ENCODE measurements around the gene HIPK2.

HIPK2 gene

GRCh38 chr7:139697056-139697455 is 80.7 kb downstream of the HIPK2 start:
- Histone ChIP-seq H3K4me1 (ENCODE audit: control insufficient read depth, insufficient read depth, low read length, unreplicated experiment) (peaks cover 32% of the 10 kb centered on the region), H3K79me2 (ENCODE audit: control insufficient read depth, insufficient read depth, low read length, unreplicated experiment) (peaks cover 96% of the 10 kb centered on the region), H3K27ac (ENCODE audit: low read depth, low read length) (peak overlapping the region; percentile 18; the same call in 1 of the 2 replicates), H3K36me3 (ENCODE audit: insufficient read depth, low read length) (peaks cover 19% of the 10 kb centered on the region), H3K4me3 (ENCODE audit: low read depth, low read length) (no peak overlapping the region), H2AFZ (ENCODE audit: low read length, unreplicated experiment) (no peak overlapping the region), H3K27me3 (ENCODE audit: insufficient read depth, low read length) (no peaks in the 10 kb centered on the region)

- H3K79me2 ChIP-seq (ENCODE audit: control insufficient read depth, insufficient read depth, low read length, unreplicated experiment), result peaks cover 92% of the 10 kb centered on the region
- no peak overlapping the region for H3K4me3 ChIP-seq (ENCODE audit: low read depth, low read length)
- H3K27ac ChIP-seq (ENCODE audit: low read depth, low read length), result peak overlapping the region; percentile 70
- H3K36me3 ChIP-seq (ENCODE audit: insufficient read depth, low read length), result peaks cover 17% of the 10 kb centered on the region
- no peak overlapping the region for H2AFZ ChIP-seq (ENCODE audit: low read length, unreplicated experiment)
- H3K27me3 ChIP-seq (ENCODE audit: insufficient read depth, low read length), result no peaks in the 10 kb centered on the region
- peaks cover 33% of the 10 kb centered on the region for H3K4me1 ChIP-seq (ENCODE audit: control insufficient read depth, insufficient read depth, low read length, unreplicated experiment)
These were observed 81.2 kb downstream of the HIPK2 start for GRCh38 chr7:139696552-139696951.

- Histone ChIP-seq H3K4me1 (ENCODE audit: control insufficient read depth, insufficient read depth, low read length, unreplicated experiment) (peaks cover 41% of the 10 kb centered on the region), H3K79me2 (ENCODE audit: control insufficient read depth, insufficient read depth, low read length, unreplicated experiment) (peaks cover 92% of the 10 kb centered on the region), H3K27ac (ENCODE audit: low read depth, low read length) (peak overlapping the region; percentile 70), H3K4me3 (ENCODE audit: low read depth, low read length) (no peak overlapping the region), H2AFZ (ENCODE audit: low read length, unreplicated experiment) (no peak overlapping the region), H3K36me3 (ENCODE audit: insufficient read depth, low read length) (peaks cover 19% of the 10 kb centered on the region), H3K27me3 (ENCODE audit: insufficient read depth, low read length) (no peaks in the 10 kb centered on the region)
These were observed 82.2 kb downstream of the HIPK2 start for GRCh38 chr7:139695588-139695987.

- Histone ChIP-seq H2AFZ (ENCODE audit: low read length, unreplicated experiment) (no peak overlapping the region), H3K79me2 (ENCODE audit: control insufficient read depth, insufficient read depth, low read length, unreplicated experiment) (peaks cover 89% of the 10 kb centered on the region), H3K27ac (ENCODE audit: low read depth, low read length) (peak overlapping the region; percentile 70), H3K4me1 (ENCODE audit: control insufficient read depth, insufficient read depth, low read length, unreplicated experiment) (peaks cover 41% of the 10 kb centered on the region), H3K27me3 (ENCODE audit: insufficient read depth, low read length) (no peaks in the 10 kb centered on the region), H3K4me3 (ENCODE audit: low read depth, low read length) (no peak overlapping the region), H3K36me3 (ENCODE audit: insufficient read depth, low read length) (peaks cover 22% of the 10 kb centered on the region)
These were observed 82.7 kb downstream of the HIPK2 start for GRCh38 chr7:139695051-139695450.

- Histone ChIP-seq H3K27me3 (ENCODE audit: insufficient read depth, low read length) (no peaks in the 10 kb centered on the region), H3K4me1 (ENCODE audit: control insufficient read depth, insufficient read depth, low read length, unreplicated experiment) (peaks cover 41% of the 10 kb centered on the region), H3K79me2 (ENCODE audit: control insufficient read depth, insufficient read depth, low read length, unreplicated experiment) (peaks cover 86% of the 10 kb centered on the region), H3K4me3 (ENCODE audit: low read depth, low read length) (no peak overlapping the region), H2AFZ (ENCODE audit: low read length, unreplicated experiment) (no peak overlapping the region), H3K27ac (ENCODE audit: low read depth, low read length) (peak overlapping the region; percentile 22), H3K36me3 (ENCODE audit: insufficient read depth, low read length) (peaks cover 26% of the 10 kb centered on the region)
These were observed 83.5 kb downstream of the HIPK2 start for GRCh38 chr7:139694389-139694676.

- H3K27ac ChIP-seq (ENCODE audit: low read depth, low read length), result peak overlapping the region; percentile 22
- H3K36me3 ChIP-seq (ENCODE audit: insufficient read depth, low read length), result peaks cover 31% of the 10 kb centered on the region
- no peak overlapping the region for H3K4me3 ChIP-seq (ENCODE audit: low read depth, low read length)
- H3K27me3 ChIP-seq (ENCODE audit: insufficient read depth, low read length), result no peaks in the 10 kb centered on the region
- H3K79me2 ChIP-seq (ENCODE audit: control insufficient read depth, insufficient read depth, low read length, unreplicated experiment), result peaks cover 83% of the 10 kb centered on the region
- H2AFZ ChIP-seq (ENCODE audit: low read length, unreplicated experiment), result no peak overlapping the region
- H3K4me1 ChIP-seq (ENCODE audit: control insufficient read depth, insufficient read depth, low read length, unreplicated experiment), result peaks cover 41% of the 10 kb centered on the region
These were observed 84.0 kb downstream of the HIPK2 start for GRCh38 chr7:139693651-139694388.

GRCh38 chr7:139692723-139693122 is 85.1 kb downstream of the HIPK2 start:
- peaks cover 83% of the 10 kb centered on the region for H3K79me2 ChIP-seq (ENCODE audit: control insufficient read depth, insufficient read depth, low read length, unreplicated experiment)
- H3K27ac ChIP-seq (ENCODE audit: low read depth, low read length), result peak overlapping the region; percentile 48; the same call in 1 of the 2 replicates
- H3K4me1 ChIP-seq (ENCODE audit: control insufficient read depth, insufficient read depth, low read length, unreplicated experiment), result peaks cover 37% of the 10 kb centered on the region
- no peak overlapping the region for H3K4me3 ChIP-seq (ENCODE audit: low read depth, low read length)
- H3K27me3 ChIP-seq (ENCODE audit: insufficient read depth, low read length), result no peaks in the 10 kb centered on the region
- H3K36me3 ChIP-seq (ENCODE audit: insufficient read depth, low read length), result peaks cover 33% of the 10 kb centered on the region
- H2AFZ ChIP-seq (ENCODE audit: low read length, unreplicated experiment), result no peak overlapping the region

GRCh38 chr7:139691253-139691781 is 86.5 kb downstream of the HIPK2 start:
- no peak overlapping the region for H2AFZ ChIP-seq (ENCODE audit: low read length, unreplicated experiment)
- H3K79me2 ChIP-seq (ENCODE audit: control insufficient read depth, insufficient read depth, low read length, unreplicated experiment), result peaks cover 82% of the 10 kb centered on the region
- H3K27me3 ChIP-seq (ENCODE audit: insufficient read depth, low read length), result no peaks in the 10 kb centered on the region
- H3K27ac ChIP-seq (ENCODE audit: low read depth, low read length), result peak overlapping the region; percentile 48
- H3K36me3 ChIP-seq (ENCODE audit: insufficient read depth, low read length), result peaks cover 43% of the 10 kb centered on the region
- H3K4me3 ChIP-seq (ENCODE audit: low read depth, low read length), result no peak overlapping the region
- H3K4me1 ChIP-seq (ENCODE audit: control insufficient read depth, insufficient read depth, low read length, unreplicated experiment), result peaks cover 28% of the 10 kb centered on the region

GRCh38 chr7:139687980-139688632 is 89.7 kb downstream of the HIPK2 start:
- H3K79me2 ChIP-seq (ENCODE audit: control insufficient read depth, insufficient read depth, low read length, unreplicated experiment), result peaks cover 68% of the 10 kb centered on the region
- H3K27me3 ChIP-seq (ENCODE audit: insufficient read depth, low read length), result no peaks in the 10 kb centered on the region
- peaks cover 53% of the 10 kb centered on the region for H3K36me3 ChIP-seq (ENCODE audit: insufficient read depth, low read length)
- H3K4me3 ChIP-seq (ENCODE audit: low read depth, low read length), result no peak overlapping the region
- H2AFZ ChIP-seq (ENCODE audit: low read length, unreplicated experiment), result no peak overlapping the region
- peak overlapping the region; percentile 96 for H3K27ac ChIP-seq (ENCODE audit: low read depth, low read length)
- H3K4me1 ChIP-seq (ENCODE audit: control insufficient read depth, insufficient read depth, low read length, unreplicated experiment), result peaks cover 33% of the 10 kb centered on the region

- Histone ChIP-seq H3K27ac (ENCODE audit: low read depth, low read length) (peak overlapping the region; percentile 96), H3K4me3 (ENCODE audit: low read depth, low read length) (no peak overlapping the region)
These were observed 90.4 kb downstream of the HIPK2 start for GRCh38 chr7:139687211-139687954.

More at GRCh38 chr7:139687211-139687954, 90.4 kb downstream of the HIPK2 start:
- Histone ChIP-seq H3K79me2 (ENCODE audit: control insufficient read depth, insufficient read depth, low read length, unreplicated experiment) (peaks cover 61% of the 10 kb centered on the region), H3K36me3 (ENCODE audit: insufficient read depth, low read length) (peaks cover 53% of the 10 kb centered on the region), H3K4me1 (ENCODE audit: control insufficient read depth, insufficient read depth, low read length, unreplicated experiment) (peaks cover 35% of the 10 kb centered on the region), H3K27me3 (ENCODE audit: insufficient read depth, low read length) (no peaks in the 10 kb centered on the region), H2AFZ (ENCODE audit: low read length, unreplicated experiment) (no peak overlapping the region)

Data from ACC112 (cell line).